ENCODE results near the gene ELP4.

Gene ELP4

GRCh38 chr11:31509429-31510345 lies at the start of gene ELP4, which contains the start of gene IMMP1L:
Gene ELP4, plus strand, starts transcription at chr11:31509767. Its CDS starts 18 bp downstream, at chr11:31509785.
Gene IMMP1L, minus strand, starts transcription at chr11:31509622. Its CDS starts 46,346 bp downstream, at chr11:31463276.
- ChIA-PET CTCF (interaction anchor here (0.6 kb wide), 1 partner anchor 720 kb away, joined by 4 read pairs; no protein-coding TSS in a partner anchor), POLR2A (ENCODE audit: low non-redundant PET) (no interaction called here)
- peak; percentile 100 for DNase-seq (ENCODE audit: low spot score)
- H3K27ac ChIP-seq: peak within 1 kb of the TSS; percentile 79
- TF ChIP-seq CTCF (conservative IDR thresholded peaks at IDR 0.05; ENCODE audit: low read depth): no peak

- POLR2A ChIA-PET (ENCODE audit: low non-redundant PET): no interaction called here
- CTCF ChIA-PET: interaction anchor here (0.7 kb wide), 1 partner anchor 543 kb away, joined by 3 read pairs; no protein-coding TSS in a partner anchor
- TF ChIP-seq CTCF (conservative IDR thresholded peaks at IDR 0.05; ENCODE audit: low read depth): no peak
- H3K27ac ChIP-seq: no peak overlapping the region
- no peak for DNase-seq (ENCODE audit: low spot score)
These were observed 45.1 kb upstream of the ELP4 start for GRCh38 chr11:31464436-31464835.

- CTCF ChIA-PET: no interaction called here
These were observed 35.5 kb upstream of the ELP4 start for GRCh38 chr11:31474083-31474482.

GRCh38 chr11:31477528-31478222 lies 31.9 kb upstream of the ELP4 start:
- TF ChIP-seq CTCF (conservative IDR thresholded peaks at IDR 0.05; ENCODE audit: low read depth): no peak
- ChIA-PET CTCF (no interaction called here), POLR2A (ENCODE audit: low non-redundant PET) (no interaction called here)
- DNase-seq (ENCODE audit: low spot score): no peak
- no peak overlapping the region for H3K27ac ChIP-seq

More at GRCh38 chr11:31474083-31474482, 35.5 kb upstream of the ELP4 start:
- DNase-seq (ENCODE audit: low spot score): no peak
- no peak for TF ChIP-seq CTCF (conservative IDR thresholded peaks at IDR 0.05; ENCODE audit: low read depth)
- POLR2A ChIA-PET (ENCODE audit: low non-redundant PET): no interaction called here
- H3K27ac ChIP-seq: no peak overlapping the region

- CTCF ChIA-PET: no interaction called here
- DNase-seq (ENCODE audit: low spot score): no peak
- no peak for TF ChIP-seq CTCF (conservative IDR thresholded peaks at IDR 0.05; ENCODE audit: low read depth)
- POLR2A ChIA-PET (ENCODE audit: low non-redundant PET): no interaction called here
- H3K27ac ChIP-seq: no peak overlapping the region
These were observed 31.4 kb upstream of the ELP4 start for GRCh38 chr11:31478223-31478590.

- no peak overlapping the region for H3K27ac ChIP-seq
- ChIA-PET CTCF (no interaction called here), POLR2A (ENCODE audit: low non-redundant PET) (no interaction called here)
- DNase-seq (ENCODE audit: low spot score): no peak
- TF ChIP-seq CTCF (conservative IDR thresholded peaks at IDR 0.05; ENCODE audit: low read depth): no peak
These were observed 30.5 kb upstream of the ELP4 start for GRCh38 chr11:31479066-31479465.
